GM18498 (cell line): Measurements from ENCODE around the gene AQP12B.
"Not testable (repeated sequence)": the region's sequence is repeated elsewhere in the genome, so short reads cannot be mapped to it uniquely, and the experiment has no call there.

Source experiments
- ATAC-seq: cut with Tn5 transposase; IDR thresholded peaks from one replicate; pipeline ENCODE4 v1.9.1; 2021; ENCODE audit warnings: mild to moderate bottlenecking, moderate library complexity; ENCODE audit not compliant: unreplicated experiment

The AQP12B gene

DNA sequence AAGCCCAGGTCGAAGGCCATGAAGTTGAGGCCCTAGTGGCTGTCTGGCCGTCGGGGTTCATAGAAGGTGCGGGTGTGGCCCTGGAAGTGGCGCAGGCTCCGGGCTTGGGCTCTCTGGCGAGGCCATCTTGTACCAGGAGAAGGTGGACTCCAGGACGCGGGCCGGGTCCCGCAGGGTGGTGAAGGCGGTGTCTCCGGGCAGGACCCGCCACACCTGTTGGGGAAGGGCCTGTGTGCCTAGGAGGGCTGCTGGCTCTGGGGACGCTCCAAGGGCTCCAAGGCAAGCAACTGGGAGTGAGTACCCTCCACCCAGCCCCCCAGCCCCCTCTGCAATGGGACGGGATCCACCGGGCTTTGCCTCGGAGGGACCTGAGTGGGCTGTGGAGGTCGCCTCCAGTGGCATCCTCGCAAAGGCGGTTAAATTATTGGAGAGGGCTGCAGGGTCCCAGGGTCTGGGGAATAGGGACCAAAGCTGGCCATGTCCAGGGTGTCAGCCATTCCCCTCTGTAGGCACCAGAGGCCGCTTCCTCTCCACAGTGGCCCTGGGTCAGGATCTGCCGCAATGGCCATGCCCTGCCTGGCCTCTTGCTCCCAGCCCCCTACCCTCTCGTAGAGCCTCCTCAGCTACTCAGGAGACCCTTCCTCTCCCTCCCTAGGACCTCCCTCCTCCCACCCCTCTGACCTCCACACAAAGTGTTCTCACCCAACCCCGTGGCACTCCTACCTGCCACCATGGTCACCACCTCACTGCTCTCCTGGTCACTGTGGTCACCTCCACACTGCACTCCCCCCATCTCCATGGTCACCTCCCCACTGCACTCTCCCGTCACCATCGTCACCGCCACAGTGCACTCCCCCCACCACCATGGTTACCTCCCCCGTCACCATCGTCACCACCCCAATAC is 19.3 kb upstream of the AQP12B start:
- ATAC-seq = no peak

DNA sequence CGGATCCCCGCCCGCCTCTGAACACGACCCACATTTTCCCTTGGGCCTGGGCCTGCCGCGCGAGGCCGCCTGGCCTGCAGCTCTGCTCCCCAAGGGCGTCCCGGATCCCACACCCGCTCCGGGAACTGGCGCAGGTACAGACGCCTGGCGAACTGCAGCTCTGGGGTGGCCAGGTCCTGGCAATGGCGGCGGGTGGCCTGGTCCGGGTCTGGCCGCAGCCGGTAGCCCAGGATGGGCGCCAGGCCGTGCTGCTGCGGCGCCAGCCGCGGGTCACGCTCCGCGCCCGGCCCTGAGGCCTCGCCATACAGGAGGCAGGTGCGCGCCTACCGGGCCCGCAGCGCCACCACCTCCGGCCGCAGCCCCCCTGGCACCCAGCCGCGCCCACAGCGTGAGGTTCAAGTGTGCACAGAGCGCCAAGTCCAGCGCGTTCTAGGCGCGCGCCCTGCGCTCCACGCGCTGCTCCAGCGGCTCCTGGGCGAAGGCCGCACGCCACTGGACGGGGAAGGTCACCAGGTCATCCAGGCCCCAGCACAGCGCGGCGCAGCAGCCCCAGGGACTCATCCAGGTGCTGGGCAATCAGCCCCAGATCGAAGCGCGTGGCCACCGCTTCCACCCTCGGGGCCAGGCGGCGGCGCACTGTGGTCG is 18.5 kb upstream of the AQP12B start:
- ATAC-seq = no peak

DNA sequence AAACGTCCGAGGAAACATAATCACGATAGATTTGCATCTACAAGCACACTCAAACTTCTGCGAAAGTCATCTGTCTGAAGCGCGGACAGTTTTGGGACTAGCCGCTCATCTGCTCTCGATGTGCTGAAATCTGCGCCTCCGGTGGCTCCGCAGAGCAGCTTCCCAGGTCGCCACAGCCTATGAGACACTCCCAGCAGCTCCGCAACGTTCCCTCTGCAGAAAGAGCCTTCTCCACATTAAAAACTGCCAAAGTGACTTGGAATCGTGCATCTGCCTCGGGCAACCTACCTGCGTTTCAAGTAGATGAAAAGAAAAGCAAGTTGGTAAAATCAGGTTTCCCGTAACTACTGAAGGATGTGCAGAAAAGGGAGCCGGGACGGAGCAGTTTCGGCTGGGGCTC is 17.9 kb upstream of the AQP12B start:
- not testable (repeated sequence) for ATAC-seq

DNA sequence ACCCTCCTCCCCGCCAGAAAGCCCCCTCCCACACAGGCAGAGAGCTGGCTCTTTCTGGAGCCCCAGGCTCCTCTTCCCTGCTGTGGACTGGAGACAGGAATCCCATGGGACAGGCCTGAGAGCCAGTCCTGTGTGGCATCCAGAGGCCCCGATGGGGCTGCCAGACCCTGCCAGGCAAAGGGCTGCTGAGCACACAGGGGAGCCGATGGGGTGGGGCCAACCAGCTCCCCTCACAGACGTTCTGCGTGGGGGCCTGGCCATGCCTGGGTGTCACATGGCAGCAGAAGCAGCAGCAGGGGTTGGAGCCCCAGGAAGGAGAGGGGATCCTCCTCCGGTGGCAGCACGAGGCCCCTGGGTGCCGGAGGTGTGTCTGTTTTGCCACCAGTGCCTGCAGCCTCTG is 17.1 kb upstream of the AQP12B start:
- ATAC-seq = not testable (repeated sequence)

DNA sequence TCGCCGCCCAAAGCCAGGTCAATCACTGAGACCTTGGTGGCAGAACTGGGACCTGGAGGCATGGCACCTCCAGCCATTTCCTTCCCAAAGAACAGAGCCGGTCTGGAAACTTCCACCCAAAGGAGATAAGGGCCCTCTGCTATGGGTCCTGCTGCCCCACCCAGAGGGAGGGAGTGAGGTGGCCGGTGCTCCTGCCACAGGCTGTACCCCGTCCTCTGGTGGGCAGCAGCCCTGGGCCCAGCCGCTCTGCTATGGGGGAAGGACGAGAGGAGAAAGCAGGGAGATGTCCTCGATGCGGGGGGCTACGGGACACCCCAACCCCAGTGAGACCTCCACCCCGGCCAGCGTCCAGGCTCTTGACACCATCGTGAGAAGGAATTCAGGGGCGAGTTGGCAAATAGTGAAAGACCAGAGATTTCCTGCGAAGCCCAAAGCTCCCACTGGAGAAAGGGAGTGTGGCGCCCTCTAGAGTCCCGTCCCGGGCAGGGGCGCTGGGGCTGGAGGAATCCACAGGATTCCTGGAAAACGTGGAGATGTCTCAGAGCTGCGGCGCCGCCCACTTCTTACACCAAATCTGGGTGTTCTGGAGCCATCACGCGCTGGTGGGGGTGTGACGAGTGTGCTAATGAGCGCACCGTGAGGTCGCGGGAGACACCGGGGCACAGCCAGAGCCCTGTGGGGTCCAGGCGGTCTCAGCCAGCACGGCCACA is 16.3 kb upstream of the AQP12B start:
- not testable (repeated sequence) for ATAC-seq

DNA sequence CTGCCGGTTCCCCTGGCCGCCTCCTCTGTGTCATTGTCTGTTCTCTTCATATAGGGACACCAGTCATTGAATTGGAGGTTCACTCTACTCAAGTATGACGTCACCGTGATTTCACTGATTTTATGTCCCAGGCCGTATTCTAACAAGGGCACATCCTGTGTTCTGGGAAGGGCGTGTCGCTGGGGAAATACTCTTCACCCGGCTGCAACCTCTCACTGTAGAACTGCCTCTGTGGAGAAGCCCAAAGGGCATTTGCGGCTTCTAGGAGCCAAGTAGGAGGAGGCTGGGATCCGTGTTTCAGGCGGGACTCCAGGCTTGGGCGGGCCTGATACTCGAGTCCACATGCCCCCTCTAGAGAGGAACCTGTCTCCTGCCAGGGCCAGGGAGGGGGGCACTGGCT is 13.8 kb upstream of the AQP12B start:
- not testable (repeated sequence) for ATAC-seq

DNA sequence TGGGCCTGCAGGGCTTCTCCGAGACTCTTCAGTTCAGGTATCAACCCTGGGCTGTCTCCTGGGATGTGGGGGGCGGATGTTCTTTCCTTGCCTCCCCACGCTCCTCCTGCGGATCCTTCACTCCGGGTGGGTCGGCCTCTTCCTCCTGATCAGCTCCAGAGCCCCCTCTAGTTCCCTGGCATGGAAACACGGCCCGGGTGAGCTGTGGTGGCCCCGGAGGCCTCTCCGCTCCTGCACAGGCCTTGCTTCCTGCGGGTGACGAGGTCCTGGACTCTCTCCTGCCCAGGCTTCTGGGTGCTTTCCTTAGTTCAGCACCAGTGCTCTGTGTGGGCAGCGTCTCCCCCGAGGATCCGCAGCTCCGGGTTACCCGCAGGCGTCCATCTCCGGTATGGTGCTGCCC is 12.9 kb upstream of the AQP12B start:
- ATAC-seq = not testable (repeated sequence)

DNA sequence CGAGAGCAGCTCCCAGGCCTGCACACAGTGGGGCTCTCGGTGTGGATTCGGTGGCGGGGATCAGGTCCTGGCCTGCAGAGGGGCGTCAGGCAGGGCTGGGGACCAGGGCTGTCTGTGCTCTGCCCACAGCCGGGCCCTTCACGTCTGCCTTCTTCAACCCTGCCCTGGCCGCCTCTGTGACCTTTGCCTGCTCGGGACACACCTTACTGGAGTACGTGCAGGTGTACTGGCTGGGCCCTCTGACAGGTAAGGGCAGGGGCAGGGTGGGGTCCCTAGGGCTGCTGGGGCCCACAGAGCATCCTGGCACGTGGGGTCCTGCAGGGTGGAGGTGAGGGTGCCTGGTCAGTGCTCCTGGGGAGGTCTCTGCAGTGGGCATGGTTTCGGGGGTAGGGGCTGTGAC is 11.6 kb upstream of the AQP12B start:
- ATAC-seq = not testable (repeated sequence)

DNA sequence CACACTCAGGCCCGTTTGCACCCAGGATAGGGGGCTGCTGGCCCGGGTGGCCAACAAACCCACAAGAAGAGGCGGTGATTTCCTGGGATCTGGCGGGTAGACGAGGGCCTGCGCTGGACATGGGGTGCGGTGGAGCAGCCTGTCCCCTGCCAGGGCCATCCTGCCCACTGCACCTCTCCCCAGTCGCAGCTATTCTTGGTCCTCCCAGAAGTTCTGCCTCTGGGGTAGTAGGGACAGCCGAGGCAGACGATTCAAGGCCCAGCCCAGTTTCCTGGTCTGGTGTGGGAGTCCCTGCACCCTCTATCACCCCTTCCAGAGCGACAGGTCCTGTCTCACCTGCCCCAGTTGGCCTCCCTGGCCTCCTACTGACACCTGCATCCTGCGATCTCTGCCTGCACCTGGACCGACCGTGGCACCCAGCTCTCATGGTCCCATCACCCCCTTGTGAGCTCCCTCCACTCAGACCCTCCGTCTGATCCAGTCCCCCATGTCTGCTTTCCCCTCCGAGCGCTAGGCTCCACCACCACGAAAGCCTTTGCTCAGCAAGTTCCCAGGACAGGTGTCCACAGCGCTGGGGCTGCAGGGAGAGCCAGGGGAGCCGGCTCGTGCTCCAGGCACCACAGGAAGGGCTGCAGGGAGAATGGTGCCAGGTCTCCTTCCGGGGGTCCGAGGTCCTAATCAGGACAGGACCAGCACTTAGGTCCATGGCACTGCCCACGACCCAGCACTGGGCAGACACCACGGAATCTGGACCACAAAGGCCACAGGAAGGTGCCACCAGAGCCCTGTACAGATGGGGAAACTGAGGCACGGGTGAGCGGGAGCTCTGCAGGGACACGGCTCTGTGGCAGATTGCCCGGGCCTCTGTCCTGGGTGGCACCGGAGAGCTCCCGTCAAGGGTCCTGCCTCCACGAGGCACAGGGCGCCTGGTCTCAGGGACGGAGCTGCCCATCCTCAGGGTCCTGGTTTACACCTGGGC is 10.2 kb upstream of the AQP12B start:
- not testable (repeated sequence) for ATAC-seq

DNA sequence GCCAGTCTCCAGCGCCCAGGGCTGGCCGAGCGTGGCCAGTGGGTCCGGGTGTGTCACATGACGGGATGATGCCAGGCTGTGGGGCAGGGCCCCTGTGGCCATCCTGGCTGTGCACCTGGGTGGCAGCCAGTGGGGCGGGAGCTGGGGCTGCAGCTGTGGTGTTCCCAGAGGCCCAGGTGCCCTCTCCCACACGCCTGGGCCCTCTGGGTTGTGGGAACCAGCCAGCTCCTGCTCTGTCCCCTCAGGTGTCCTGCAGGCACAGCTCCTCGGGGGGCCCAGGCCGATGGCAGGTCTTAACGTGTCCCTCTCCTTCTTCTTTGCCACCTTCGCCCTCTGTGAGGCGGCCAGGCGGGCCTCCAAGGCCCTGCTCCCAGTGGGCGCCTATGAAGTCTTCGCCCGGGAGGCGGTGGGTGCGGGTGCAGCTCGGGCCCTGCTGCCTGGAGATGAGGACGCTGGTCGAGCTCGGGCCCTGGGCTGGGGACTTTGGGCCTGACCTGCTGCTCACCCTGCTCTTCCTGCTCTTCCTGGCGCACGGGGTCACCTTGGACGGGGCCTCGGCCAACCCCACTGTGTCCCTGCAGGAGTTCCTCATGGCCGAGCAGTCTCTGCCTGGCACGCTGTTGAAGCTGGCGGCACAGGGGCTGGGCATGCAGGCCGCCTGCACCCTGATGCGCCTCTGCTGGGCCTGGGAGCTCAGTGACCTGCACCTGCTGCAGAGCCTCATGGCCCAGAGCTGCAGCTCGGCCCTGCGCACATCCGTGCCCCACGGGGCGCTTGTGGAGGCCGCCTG is 9.1 kb upstream of the AQP12B start, which contains the start of gene AQP12A:
Gene AQP12A (plus strand): TSS at position 236 of the 790 bp plus-strand sequence. CDS start 48 bp downstream, at position 284.
- ATAC-seq = not testable (repeated sequence)

DNA sequence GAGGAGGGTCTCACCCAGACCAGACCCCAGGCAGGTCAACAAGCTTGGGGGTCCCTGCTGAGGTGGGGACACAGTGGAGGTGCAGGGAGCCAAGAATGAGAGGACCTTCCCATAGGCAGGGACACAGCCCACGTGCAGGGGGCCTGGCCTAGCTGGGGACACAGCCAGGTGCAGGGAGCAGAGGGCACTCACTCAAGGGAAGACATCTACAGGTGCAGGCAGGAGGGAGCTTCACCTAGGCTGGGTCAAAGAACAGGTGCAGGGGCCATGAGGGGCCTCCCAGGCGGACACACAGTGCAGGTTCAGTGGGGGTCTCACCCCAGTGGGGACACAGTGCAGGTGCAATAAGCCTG is 8.4 kb upstream of the AQP12B start:
- ATAC-seq = not testable (repeated sequence)

DNA sequence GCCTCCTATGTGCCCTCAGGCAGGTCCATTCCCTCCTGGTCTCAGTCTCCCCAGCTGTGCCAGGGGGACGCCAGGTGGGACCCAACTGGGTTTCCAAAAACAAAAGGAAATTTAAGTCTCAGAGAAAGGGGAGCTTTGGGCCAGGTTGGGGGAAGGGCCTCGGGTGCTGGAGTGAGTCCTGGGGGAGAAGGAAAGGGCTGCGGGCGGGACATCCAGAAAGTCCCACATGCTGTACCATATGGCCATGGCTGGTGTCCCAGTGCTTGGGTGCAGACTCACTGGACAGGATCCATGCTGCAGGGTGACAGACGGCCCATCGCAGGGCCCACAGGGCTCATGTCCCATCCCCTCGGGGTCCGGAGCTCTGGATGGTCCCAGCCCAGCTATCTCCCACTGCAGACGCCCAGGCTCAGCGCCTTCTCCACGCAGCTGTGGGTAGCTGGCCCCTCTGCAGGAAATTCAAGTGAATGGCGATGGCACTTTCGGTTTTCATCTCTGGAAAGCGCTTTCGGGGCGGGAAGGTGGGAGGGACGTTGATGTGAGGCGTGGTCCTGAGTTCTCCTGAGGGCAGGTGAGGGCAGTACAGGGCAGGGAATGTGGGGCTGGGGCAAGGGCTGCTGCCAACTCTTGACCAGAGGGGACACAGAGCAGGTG is 7.9 kb upstream of the AQP12B start:
- not testable (repeated sequence) for ATAC-seq

DNA sequence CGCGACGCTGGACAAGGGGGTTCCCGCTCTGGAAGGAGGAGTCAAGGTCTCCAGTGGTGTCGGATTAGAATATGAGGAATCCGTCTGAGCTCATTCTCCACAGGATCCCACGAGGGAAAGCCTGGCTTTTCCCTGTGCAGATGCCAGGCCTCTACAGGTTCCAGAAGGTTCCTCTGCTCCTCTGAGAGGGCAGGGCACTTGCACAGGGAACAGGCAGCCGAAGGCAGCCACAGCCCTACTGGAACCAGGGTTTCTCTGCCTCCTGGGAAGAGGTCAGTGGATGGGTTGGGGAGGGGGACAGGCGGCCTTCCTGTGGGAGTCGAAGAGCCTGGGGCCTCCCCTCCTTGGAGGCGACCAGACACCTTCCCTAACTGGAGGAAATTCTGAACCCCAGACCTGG is 7.3 kb upstream of the AQP12B start:
- no peak for ATAC-seq

DNA sequence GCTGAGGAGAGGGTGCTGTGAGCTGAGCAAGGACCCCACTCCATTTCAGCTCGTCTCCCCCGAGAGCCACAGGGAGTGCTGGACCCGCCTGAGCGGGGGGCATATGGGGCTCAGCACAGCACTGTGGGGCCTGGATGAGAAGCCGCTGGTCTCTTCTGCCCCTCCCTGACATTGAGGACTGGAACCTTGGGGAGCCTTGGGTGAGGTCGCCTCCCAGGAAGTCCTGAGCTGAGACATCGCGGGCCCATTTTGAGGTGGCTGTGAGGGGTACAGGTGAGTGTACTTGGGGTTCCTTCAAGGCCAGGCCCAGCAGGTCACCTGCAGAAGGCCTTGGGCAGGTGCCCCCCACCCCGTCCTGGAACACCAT is 5.9 kb upstream of the AQP12B start:
- ATAC-seq = no peak

DNA sequence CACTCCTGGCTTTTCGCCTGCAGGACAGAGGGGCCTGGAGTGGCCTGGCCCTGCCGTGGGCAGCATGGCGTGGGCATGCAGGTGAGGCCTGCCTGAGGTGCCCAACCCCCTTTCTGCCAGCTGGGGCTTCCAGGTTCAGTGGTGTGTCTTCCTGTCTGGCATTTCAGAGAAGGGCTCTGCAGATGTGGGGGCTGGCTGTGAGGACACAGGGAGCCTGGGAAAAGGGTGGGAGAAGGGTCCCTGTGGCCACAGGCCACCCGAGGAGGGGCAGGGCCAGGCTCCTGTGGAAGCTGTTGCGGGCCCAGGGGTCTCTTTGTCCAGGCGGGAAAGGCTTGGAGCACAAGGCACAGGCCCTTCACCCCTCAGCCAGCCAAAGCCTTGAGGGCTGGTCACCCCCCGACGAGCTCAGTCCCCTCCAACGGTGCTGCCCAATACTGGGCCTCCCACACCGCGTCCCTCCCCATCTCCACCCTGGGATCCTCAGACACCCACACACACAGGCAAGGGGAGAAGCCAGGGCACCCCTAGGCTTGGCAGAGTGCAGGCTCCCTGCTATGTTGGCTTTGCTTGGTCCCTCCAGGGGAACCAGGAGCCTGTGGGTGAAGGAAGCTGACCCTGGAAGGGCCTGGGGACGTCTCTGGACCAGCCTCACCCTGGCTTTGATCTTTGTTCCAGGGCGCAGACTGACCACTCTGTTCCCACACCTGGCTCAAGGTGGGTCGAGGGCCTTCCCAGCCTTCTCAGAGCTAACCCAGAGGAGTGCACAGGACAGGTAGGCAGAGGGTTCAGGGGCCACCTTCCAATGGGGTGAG is 5.3 kb upstream of the AQP12B start:
- ATAC-seq = no peak

DNA sequence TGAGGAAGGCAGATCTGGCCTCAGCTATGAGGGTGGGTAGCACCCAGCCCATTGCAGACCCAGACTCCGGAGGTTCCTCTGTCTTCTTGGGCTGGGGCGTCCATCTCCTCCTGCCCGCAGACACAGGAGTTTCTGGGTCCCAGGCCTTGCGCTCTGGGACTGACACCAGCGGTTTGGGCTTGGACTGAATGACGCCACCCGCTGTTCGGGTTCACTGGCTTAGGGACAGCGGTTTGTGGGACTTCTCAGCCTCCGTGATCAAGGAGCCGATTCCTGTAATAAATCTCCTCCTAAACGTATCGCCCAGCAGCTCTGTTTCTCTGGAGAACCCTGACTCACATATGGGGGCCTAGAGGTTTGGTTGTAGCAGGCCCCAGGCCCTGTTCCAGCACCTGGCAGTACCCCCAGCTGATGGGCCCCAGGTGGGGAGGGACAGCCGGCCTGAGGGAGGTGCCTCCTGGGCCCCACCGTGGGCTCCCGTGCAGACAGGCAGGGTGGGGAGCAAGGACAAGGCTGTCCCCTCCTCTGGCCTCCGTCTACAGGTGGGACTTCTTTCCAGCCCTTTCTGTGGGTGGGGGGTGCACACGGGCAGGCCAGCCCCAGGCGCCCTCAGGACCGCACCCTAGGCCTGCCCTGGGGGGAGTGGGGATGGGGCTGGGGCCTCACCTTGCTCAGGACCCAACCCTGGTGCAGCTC is 4.5 kb upstream of the AQP12B start:
- no peak for ATAC-seq

DNA sequence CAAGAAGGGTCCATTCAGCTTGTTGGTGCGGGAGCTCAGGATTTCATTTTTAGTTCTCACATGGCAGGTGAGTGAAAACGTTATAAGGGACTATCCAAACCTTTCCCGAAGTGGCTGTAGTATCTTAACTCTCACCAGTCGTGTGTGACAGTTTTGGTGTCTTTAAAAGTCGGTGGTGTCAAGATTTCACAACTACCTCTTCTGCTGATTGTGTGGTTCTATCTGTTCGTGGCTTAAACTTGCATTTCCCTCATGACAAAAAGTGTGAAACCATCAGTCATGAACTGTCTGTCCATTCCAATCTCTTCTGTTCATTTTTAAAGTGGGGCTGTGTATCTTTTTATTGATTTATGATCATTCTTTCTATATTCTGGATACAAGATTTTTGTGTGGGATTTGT is 3.8 kb upstream of the AQP12B start:
- ATAC-seq = no peak
